HG03039 (cell line): ENCODE data around the gene ABI1.
"Not testable (repeated sequence)": the region's sequence is repeated elsewhere in the genome, so short reads cannot be mapped to it uniquely, and the experiment has no call there.

Experiments
- ATAC-seq: cut with Tn5 transposase; IDR thresholded peaks from one replicate; pipeline ENCODE4 v1.9.1; 2021; ENCODE audit warnings: mild to moderate bottlenecking, moderate library complexity; ENCODE audit not compliant: unreplicated experiment

Gene ABI1

DNA sequence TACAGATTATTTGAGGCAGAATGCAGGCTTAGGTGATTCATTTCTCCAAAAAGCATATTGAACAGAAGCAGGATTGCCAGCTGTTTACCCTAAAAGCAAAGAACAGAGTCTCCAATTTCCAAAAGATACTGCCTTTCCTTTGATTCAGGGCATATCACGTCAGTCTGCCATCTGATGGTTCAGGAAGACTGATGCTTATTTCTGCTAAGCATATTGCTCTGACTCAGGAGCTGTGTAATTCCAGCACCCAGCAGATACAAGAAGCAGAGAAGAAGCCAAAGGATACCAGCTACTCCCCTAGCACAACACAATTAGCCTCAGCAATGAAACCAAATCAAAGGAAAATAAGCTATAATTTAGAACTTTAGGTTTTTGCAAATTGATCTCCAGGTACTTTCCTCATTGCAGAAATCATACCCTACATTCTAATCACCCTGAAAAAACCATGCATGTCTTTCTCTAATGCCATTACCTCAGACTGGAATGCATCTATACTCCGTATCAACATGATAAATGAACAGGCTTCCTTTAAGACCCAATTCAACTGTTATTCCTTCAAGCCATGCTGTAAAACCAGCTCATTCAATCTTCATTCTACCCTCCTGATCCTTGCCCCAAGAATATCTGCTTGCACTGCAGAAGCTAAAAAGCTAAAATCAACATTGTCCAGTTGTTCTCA is 55.1 kb downstream of the ABI1 start:
- no peak for ATAC-seq

DNA sequence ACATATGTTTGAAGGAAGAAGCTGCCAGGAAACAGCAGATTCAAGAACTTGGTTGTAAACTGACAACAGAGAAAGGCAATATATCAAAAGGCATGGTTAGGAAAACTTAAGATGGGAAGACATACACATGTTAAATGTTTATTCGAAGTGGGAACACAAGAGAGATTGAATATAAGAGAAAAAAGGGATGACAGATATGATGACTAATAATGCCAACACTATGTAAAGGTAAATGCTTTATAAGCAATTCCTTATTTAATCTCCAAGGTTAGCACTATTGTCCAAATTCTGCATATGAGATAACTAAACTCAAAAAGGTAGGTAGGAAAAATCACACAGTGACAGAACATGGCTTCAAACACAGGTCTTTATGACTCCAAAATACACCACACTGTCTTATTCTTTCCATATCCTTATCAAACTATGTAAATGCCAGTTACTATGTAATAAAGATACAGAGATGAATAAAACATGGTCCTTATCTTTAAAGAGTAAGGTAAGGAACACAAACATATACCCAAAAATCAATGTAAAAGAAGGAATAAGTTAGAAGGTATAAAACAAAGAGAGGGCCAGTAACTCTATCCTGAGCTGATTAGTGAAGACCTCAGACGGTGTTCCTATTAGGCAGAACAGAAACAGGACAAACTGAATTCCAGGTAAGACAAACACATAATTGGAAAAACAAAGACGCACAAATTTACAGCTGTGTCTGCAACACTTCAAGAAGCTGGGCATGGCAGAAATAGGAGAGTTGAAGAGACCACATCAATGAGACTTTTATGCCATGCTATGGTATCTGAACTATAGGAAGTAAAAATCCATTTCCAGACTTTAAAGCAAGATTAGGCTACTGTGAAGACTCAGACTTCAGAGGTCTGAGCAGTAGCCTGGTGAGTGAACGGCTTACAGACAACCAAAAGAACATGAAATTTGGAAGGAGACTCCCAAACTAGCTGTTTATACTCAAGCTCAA is 56.1 kb downstream of the ABI1 start:
- no peak for ATAC-seq

DNA sequence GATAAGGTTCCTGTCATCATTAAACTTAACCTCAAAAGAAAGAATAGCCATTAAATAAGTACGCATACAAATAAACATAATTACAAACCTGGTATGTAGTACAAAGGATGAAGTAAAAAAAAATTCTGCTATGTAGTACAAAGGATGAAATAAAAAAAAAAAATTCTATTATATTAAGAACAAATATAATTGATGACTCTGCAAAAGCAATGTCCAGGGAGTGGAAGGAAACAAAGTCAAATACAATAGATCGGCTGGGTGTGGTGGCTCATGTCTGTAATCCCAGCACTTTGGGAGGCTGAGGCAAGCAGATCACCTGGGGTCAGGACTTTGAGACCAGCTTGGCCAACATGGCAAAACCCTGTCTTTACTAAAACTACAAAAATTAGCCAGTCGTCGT is 56.9 kb downstream of the ABI1 start:
- no peak for ATAC-seq

DNA sequence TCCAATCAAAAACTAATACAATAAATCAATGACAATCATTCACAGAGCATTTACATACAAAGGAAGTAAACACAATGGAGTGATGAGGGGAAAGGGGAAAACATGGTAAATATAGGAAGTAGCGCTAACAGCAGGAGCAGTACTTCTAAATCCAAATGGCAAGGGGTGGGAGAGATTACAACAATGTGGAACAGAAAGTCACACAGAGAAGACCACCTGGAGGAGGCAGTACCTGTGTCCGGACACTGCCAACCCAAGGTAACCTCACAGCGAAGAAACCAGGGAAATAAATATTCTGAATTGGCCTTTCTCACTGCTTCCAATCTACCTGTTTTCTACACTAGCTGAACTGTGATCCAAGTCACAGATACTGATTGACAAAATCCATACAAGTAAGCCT is 58.2 kb downstream of the ABI1 start:
- ATAC-seq, result no peak

DNA sequence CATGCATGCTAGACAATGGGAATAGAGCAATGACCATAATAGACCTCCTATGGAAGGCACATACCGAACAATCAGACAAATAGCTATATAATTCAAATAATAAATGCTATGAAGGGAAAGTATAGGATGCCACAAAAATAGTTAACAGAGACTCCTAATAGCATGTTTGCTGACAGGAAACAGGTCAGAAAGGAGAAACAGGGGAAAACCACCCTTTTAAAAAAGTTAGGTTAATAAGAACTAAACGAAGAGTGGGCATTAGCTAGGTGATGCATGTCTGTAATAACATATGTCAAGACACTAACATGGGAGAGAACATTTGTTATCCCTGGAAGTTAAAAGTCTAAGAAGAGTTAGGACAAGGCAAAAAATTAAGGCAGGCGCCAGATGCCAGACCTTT is 58.9 kb downstream of the ABI1 start:
- ATAC-seq, result no peak

DNA sequence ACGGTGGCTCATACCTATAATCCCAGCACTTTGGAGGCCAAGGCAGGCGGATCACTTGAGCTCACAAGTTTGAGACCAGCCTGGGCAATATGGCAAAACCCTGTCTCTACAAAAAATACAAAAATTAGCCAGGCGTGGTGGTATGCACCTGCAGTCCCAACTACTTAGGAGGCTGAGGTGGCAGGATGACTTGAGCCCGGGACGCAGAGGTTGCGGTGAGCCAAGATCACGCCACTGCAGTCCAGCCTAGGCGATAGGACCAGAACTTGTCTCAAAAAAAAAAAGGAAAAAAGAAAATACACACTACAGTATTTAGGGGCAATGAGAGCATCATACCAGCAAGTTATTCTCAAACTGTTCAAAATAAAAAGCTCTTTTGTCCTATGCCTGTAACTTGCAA is 59.5 kb downstream of the ABI1 start:
- ATAC-seq, result no peak

DNA sequence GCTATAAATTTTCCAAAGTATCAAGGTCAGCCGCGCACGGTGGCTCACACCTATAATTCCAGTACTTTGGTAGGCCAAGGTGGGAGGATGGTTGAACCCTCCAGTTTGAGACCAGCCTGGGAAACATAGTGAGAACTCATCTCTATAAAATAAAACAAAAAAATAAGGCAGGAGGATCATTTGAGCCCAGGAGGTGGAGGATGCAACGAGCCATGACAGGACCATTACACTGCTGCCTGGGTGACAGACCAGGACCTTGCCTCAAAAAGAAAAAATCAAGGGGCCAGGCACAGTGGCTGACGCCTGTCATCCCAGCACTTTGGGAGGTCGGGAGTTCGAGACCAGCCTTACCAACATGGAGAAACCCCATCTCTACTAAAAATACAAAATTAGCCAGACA is 60.3 kb downstream of the ABI1 start:
- no peak for ATAC-seq

DNA sequence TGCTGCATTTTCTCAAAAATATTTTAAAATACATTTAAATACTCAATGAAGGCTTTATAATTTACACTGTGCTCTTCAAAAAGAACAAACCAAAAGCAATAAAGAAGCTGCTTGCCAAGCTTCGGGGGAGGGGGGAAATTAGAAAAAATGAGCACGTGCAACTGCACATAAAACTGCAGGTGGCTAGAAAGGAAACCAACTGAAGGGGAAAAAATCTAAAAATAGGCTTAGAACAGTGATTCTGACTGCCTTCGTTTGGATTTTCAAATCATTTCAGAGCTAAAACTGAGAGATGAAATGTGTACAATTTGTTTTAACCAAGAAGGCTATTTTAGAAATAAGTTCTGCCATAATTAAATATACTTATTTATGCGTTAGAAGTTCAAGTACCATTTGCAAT is 61.4 kb downstream of the ABI1 start:
- no peak for ATAC-seq

DNA sequence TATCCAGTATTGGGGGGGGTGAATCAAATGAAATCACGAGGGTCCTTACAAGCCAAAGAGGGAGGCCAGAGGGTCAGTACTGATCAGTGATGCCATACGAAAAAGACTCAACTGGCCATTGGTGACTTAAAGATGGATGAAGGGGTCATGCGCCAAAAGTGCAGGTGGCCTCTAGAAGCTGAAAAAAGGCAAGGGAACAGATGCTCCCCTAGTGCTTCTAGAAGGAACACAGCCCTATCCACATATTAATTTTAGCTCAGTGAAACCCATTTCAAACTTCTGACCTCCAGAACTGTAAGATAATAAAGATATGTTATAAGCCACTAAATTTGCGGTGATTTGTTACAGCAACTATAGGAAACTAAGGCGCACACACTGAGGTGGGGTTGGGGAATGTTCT is 62.5 kb downstream of the ABI1 start:
- ATAC-seq, result no peak

DNA sequence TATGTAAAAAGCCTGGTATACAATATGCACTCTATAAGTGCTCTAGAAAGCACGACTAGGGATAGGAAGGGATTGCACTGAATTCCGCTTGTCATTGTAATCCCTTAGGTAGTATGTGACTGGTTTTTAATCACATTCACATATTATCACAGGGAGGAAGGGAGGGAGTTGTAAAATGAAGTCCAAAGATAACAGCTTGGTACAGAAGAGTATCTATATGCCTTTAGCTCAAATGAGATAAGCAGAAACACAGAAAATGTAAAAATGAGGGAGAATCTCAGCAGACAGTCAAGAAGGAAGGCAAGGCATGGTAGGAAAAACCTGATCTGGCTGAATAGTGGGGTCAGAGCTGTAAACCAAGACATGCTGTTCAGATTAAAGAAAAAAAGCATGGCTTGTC is 63.4 kb downstream of the ABI1 start:
- no peak for ATAC-seq

DNA sequence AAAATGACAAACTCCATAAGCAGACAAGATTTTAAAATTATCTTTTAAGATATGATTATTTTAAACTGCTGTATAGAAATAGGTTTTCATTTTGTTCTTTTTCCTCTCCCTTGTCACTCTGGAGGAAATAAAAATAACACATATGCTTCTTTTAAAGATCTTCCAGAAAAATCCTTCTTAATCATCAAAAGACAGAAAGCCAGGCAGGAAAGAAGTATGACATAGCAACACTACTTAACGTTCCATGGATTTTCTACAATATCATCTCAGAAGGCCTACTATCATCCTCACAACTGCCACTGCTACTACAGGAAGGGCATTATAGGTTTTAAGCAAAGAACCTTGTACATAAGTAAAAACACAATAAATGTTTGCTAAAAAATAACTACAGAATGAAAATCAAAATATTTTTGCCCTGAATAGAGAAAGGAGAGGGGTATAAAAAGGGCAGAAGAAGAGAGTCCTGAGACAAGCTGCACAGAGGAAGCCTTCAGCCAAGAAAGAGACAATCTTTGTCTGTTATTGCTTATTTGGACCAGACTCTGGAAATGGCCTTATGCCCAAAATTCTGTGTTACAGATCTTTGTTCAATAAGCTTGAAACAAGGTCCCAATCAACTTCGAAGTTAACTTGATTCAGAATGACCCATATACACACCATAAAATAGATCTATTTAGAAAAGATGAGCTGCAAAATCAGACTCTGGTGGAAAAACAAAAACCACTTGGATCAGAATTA is 67.8 kb downstream of the ABI1 start:
- no peak for ATAC-seq

DNA sequence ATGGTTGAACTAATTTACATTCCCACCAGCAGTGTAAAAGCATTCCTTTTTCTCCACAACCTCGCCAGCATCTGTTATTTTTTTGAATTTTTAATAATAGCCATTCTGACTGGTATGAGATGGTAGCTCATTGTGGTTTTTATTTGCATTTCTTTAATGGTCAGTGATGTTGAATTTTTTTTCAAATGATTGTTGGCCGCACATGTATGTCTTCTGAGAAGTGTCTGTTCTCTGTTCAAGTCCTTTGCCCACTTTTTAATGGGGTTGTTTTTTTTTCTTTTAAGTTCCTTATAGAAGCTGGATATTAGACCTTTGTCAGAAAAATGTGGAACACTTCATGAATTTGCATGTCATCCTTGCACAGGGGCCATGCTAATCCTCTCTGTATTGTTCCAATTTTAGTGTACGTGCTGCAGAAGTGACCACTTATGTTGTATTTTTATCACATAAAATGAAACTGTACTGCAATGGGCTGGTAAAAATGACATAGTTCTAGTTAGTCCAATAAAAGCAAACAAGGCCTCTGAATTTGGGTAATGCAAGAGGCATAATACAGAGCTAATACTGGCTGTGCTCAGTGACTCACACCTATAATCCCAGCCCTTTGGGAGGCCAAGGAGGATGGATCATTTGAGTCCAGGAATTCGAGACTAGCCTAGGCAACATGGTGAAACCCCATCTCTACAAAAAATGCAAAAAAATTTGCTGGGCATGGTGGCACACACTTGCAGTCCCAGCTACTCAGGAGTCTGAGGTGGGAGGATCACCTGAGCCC is 70.3 kb downstream of the ABI1 start:
- ATAC-seq, result no peak

DNA sequence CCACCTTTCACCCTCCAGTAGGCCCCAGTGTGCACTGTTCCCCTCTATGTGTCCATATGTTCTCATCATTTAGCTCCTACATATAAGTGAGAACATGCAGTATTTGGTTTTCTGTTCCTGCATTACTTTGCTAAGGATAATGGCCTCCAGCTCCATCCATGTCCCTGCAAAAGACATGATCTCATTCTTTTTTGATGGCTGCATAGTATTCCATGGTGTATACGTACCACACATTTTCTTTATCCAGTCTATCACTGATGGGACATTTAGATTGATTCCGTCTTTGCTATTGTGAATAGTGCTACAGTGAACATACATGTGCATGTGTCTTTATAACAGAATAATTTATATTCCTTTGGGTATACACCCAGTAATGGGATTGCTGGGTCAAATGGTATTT is 71.0 kb downstream of the ABI1 start:
- ATAC-seq, result not testable (repeated sequence)

DNA sequence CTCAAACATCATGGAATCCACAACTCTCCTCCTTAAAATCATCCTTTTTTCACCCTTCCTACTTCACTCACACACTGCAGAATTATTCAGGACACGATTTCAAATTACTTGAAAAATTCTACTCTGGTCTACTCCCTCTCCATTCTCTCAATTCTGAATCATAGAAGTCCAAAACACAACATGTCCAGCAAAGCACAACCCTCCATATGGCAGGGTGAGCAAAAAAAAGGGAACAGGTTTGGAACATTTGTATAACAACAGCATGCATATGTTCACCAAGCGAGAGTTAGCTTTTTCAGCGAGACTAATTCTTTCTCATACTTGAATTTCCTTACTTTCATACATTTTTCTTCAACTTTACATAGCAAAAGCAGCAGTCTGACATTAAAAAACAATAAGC is 73.4 kb downstream of the ABI1 start:
- no peak for ATAC-seq

DNA sequence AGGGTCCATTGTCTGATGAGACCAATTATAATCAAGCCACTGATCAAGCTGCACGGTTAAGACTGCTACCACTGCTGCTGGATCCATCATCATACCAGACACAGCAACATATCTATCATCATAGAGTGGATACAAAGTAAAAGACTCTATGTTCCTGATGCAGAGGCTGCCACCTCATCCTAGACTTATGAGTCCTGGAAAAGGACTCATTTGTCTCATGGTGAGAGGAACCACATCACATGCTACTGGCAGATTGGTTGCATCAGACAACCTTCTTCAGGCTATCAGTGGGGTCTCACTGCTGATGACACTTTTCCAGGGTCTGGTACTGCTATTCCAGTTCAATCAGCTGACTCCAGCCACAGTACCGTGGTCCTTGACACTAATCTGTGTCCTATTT is 79.0 kb downstream of the ABI1 start:
- no peak for ATAC-seq

DNA sequence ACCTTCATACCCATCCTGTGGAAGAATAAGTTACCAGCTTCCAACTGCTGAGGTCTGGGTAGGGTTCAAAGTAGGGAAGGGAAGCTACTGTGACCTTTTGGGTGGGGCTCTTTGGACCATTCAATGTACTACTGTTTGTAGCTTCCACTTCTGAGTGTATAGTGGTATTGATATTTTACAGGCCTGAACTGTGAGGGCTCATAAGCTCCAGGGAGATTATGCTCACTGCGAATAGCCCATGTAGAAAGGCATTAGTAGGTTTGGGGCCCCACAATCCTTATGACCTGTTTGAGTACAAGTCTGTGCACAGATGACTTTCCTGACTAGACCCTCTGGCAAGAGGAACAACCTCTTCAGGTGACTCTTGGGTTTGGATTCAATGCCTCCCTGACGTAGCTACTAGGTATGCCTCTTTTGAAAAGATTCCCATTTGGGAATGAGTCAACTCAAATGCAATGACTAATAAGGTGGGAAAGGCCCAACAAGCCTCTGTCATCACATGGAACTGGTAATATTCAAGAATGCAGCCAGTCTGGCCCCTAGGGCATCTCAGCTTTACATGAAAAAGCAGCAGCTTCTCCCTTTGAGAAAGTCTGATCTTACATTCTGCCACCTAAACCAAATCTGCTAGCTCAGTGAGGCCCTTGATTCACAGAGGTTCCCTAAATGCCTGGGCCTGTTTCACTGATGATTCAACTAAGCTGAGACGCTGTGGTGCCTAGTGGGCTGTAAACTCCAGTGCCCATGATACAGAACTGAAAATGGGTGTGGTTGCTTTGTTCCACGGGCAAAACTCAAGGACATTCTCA is 79.8 kb downstream of the ABI1 start:
- peak; percentile 61 for ATAC-seq

DNA sequence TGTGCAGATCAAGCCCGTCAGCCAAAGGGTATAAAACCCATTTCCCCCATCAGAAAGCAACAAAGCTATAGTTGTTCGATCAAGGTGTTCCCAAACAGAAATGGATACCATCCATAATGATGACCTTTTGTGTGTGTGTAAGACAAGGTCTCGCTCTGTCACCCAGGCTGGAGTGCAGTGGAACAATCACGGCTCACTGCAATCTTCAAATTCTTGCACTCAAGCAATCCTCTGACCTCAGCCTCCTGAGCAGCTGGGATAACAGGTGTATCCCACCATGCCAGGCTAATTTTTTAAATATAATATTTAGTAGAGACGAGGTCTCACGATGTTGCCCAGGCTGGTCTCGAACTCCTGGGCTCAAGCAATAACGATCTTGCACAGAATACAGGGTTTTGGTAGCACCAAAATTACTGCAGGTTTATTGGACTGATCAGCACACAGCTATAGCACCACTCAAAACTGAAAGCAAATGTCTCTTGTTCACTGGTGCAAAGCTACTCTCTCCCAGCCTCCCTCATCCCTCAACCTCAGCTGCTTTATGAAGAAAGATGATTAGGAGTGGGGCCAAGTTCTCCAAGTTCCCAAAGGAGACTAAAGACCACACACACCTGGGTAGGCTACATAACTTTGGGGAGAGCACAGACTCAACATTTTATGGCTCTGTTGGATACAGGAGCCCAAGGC is 80.5 kb downstream of the ABI1 start:
- ATAC-seq, result no peak

DNA sequence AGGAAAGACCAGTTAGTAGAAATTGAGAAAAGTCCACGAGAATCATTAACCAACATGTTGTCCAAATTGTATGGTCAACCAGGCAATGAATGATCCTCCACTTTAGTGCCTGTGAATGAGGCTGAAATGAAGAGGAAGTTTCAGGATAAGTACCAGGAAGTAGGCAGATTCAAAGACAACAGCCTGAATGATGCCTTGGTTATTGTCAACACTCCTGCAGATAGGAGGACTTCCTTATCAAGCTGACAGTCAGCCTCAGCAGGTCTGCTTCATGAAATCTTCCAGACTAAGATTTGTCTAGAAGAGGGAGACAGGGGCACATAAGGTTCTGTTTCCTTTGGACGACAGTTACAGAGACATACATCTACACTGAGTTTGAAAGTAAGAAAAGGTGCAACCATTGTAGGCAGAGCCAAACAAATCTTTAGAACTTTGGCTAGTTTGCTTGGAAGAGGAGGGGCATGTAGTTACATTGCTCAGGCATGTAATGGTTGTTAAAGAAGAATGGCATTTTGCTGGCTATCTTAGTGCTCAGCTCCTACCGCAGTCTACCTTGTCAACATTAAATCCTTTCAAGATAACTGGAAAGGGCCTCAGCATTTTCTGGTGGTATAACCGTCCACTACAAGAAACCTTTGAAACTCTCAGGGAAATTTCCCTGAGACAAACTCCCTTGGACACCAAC is 81.4 kb downstream of the ABI1 start:
- no peak for ATAC-seq

DNA sequence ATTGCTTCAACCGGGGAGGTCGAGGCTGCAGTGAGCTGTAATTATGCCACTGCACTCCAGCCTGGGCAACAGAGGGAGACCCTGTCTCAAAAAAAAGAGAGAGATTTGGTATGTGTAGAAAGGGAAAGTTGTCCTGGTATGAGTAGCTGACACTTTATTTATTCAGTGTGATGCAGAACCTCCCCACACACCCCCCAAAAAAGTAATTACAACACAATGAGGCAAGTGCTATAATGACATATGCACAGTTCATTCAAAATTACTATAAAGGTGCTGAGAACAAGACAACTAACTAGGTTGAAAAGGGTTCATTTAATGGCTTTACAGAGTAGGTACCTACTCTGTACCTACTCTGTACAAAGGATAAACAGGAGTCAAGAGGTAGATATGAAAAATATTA is 83.1 kb downstream of the ABI1 start:
- no peak for ATAC-seq
